ENCODE data around the gene MMP17. TPM values are rescaled to one million over a fixed set of nuclear protein-coding genes. Genes with fewer than 3 reads are reported as not detected.

MMP17 gene
- total and polyA plus RNA-seq, 2 donors (not counting 1 experiment from before 2014, with no cell fraction given) = 3.2 to 13.5 TPM

DNA sequence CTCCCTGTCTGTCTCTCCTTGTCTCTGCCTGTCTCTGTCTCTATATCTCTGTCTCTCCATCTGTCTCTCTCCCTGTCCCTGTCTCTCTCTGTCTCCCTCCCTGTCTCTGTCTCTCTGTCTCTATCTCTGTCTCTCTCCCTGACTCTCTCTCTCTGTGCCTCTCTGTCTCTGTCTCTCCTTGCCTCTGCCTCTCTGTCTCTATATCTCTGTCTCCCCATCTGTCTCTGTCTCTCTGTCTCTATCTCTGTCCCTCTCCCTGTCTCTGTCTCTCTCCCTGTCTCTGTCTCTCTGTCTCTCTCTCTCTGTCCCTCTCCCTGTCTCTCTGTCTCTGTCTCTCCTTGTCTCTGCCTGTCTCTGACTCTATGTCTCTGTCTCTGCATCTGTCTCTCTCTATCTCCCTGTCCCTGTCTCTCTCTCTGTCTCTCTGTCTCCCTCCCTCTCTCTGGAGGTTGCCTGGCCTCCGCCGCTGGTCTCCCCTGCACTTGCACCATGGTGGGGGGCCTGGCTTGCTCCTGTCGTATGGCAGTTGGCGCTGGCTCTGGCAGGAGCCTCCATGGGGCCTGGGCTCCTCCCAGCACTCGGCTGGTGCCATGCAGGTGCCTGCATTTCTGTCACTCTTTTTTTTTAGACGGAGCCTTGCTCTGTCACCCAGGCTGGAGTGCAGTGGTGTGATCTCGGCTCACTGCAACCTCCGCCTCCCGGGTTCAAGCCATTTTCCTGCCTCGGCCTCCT is 28.3 kb downstream of the MMP17 start:
- Histone ChIP-seq H3K4me1 (ENCODE audit: control insufficient read depth, extremely low read depth, insufficient read depth, low read length) (peaks cover 3% of the 10 kb centered on the region), H3K9me3 (ENCODE audit: control insufficient read depth, insufficient read depth, low read depth, low read length) (no peaks in the 10 kb centered on the region), H3K27me3 (ENCODE audit: control insufficient read depth, insufficient read depth, low read length) (peaks cover 5% of the 10 kb centered on the region), H3K4me3 (replicated peaks in 1 of 4; ENCODE audit: control extremely low read depth in 1 of 4, insufficient read depth in 1 of 4, low read depth in 3 of 4, low read length in 4 of 4) (no peak overlapping the region), H4K20me1 (ENCODE audit: control insufficient read depth, extremely low read depth, insufficient read depth, low read length) (no peaks in the 10 kb centered on the region), H3K27ac (ENCODE audit: insufficient read depth, low read length) (no peak overlapping the region), H2AFZ (ENCODE audit: low read length) (no peak overlapping the region), H3K9ac (ENCODE audit: insufficient read depth, low read length) (no peak overlapping the region), H3K4me2 (ENCODE audit: extremely low read depth, insufficient read depth, low read length) (no peak overlapping the region), H3K79me2 (ENCODE audit: control insufficient read depth, insufficient read depth, low read length) (no peaks in the 10 kb centered on the region), H3K36me3 (ENCODE audit: control insufficient read depth, insufficient read depth, low read length) (no peaks in the 10 kb centered on the region)
- DNase-seq (ENCODE audit: low read depth in 2 of 2) = no peak
- TF ChIP-seq, protein P1, sequence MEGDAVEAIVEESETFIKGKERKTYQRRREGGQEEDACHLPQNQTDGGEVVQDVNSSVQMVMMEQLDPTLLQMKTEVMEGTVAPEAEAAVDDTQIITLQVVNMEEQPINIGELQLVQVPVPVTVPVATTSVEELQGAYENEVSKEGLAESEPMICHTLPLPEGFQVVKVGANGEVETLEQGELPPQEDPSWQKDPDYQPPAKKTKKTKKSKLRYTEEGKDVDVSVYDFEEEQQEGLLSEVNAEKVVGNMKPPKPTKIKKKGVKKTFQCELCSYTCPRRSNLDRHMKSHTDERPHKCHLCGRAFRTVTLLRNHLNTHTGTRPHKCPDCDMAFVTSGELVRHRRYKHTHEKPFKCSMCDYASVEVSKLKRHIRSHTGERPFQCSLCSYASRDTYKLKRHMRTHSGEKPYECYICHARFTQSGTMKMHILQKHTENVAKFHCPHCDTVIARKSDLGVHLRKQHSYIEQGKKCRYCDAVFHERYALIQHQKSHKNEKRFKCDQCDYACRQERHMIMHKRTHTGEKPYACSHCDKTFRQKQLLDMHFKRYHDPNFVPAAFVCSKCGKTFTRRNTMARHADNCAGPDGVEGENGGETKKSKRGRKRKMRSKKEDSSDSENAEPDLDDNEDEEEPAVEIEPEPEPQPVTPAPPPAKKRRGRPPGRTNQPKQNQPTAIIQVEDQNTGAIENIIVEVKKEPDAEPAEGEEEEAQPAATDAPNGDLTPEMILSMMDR (conservative IDR thresholded peaks at IDR 0.05 in 1 of 2, IDR thresholded peaks at IDR 0.05 in 1 of 2; ENCODE audit: low read depth in 1 of 2, low read length in 2 of 2) = no peak
- no peak for TF ChIP-seq EZH2 (IDR thresholded peaks at IDR 0.05; ENCODE audit: low read length, missing control alignments)

DNA sequence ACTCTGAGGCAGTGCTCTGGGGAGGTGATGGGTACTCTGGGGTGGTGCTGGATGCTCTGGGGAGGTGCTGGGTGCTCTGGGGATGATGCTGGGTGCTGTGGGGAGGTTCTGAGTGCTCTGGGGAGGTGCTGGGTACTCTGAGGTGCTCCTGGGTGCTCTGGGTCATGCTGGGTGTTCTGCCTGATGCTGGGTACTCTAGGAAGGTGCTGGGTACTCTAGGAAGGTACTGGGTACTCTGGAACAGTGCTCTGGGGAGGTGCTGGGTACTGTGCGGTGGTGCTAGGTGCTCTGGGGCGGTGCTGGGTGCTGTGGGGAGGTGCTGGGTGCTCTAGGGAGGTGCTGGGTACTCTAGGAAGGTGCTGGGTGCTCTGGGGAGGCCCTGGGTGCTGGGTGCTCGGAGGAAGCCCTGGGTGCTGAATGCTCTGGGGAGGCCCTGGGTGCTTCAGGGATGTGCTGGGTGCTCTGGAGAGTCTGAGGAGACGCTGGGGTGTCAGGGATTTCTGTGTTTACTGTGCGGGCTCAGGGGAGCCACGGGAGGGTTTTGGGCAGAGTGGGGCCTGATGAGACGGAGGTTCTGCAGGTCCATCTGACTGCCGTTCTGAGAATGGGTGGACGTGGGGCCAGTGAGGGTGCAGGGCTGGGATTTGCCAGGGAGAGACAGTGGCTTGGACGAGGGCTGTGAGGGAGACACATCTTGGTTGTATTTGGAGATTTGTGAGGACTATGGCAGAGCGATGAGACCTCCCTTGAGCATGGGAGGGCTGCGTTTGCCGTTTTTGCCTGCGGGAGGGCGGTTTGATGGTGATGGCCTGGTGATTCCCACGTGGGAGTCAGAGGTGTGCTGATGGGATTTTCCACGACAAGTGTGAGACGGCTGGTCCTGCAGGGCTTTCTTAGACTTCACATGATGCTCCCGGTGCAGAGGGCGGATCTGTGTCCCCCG is 30.0 kb downstream of the MMP17 start:
- Histone ChIP-seq H3K36me3 (ENCODE audit: control insufficient read depth, insufficient read depth, low read length) (no peaks in the 10 kb centered on the region), H3K27ac (ENCODE audit: insufficient read depth, low read length) (no peak overlapping the region), H4K20me1 (ENCODE audit: control insufficient read depth, extremely low read depth, insufficient read depth, low read length) (no peaks in the 10 kb centered on the region), H3K79me2 (ENCODE audit: control insufficient read depth, insufficient read depth, low read length) (no peaks in the 10 kb centered on the region), H3K9ac (ENCODE audit: insufficient read depth, low read length) (no peak overlapping the region), H2AFZ (ENCODE audit: low read length) (no peak overlapping the region), H3K9me3 (ENCODE audit: control insufficient read depth, insufficient read depth, low read depth, low read length) (no peaks in the 10 kb centered on the region), H3K4me2 (ENCODE audit: extremely low read depth, insufficient read depth, low read length) (no peak overlapping the region), H3K27me3 (ENCODE audit: control insufficient read depth, insufficient read depth, low read length) (peaks cover 5% of the 10 kb centered on the region), H3K4me1 (ENCODE audit: control insufficient read depth, extremely low read depth, insufficient read depth, low read length) (peaks cover 3% of the 10 kb centered on the region), H3K4me3 (replicated peaks in 1 of 4; ENCODE audit: control extremely low read depth in 1 of 4, insufficient read depth in 1 of 4, low read depth in 3 of 4, low read length in 4 of 4) (no peak overlapping the region)
- no peak for DNase-seq (ENCODE audit: low read depth in 2 of 2)
- TF ChIP-seq, protein P1 (conservative IDR thresholded peaks at IDR 0.05 in 1 of 2, IDR thresholded peaks at IDR 0.05 in 1 of 2; ENCODE audit: low read depth in 1 of 2, low read length in 2 of 2) = no peak
- no peak for TF ChIP-seq EZH2 (IDR thresholded peaks at IDR 0.05; ENCODE audit: low read length, missing control alignments)

Measured in fibroblast of lung (primary cell).